ENCODE results near the gene UFM1. TPM values are rescaled to one million over a fixed set of nuclear protein-coding genes. Genes with fewer than 3 reads are reported as not detected.

UFM1 gene
- total and polyA plus RNA-seq, 2 of the 13 experiments (the other 11 are each of a cell fraction or from before 2014, with no cell fraction given): 42.6 to 47.0 TPM

GRCh38 chr13:38382946-38383345 lies 33.3 kb downstream of the UFM1 start:
- Histone ChIP-seq H3K4me3 (replicated peaks in 1 of 3; ENCODE audit: insufficient read depth in 1 of 3, low read depth in 2 of 3, low read length in 3 of 3) (no peak overlapping the region), H3K27me3 (ENCODE audit: control insufficient read depth in 1 of 2, insufficient read depth in 2 of 2, low read length in 2 of 2) (no peaks in the 10 kb centered on the region), H3K9ac (ENCODE audit: insufficient read depth, low read depth, low read length) (no peak overlapping the region), H3K27ac (ENCODE audit: extremely low read length, insufficient read depth, low read length) (no peak overlapping the region), H3K36me3 (replicated peaks in 1 of 2; ENCODE audit: control insufficient read depth in 1 of 2, insufficient read depth in 2 of 2, low read length in 2 of 2) (no peaks in the 10 kb centered on the region), H3K79me2 (ENCODE audit: insufficient read depth, low read length) (no peaks in the 10 kb centered on the region), H2AFZ (ENCODE audit: low read length) (no peak overlapping the region), H3K9me3 (ENCODE audit: low read length) (no peaks in the 10 kb centered on the region), H4K20me1 (ENCODE audit: insufficient read depth, low read length) (no peaks in the 10 kb centered on the region), H3K4me2 (ENCODE audit: low read depth, low read length) (no peak overlapping the region), H3K4me1 (ENCODE audit: insufficient read depth, low read length) (no peaks in the 10 kb centered on the region)
- intact Hi-C loops (cut with micrococcal nuclease; ENCODE audit: unreplicated experiment) (no loop called here), in situ Hi-C loops (cut with HindIII; ENCODE audit: extremely low pct_ligation_motif_present, low pct_unique_long_range_greater_than_20kb) (no loop called here)
- TF ChIP-seq IRX3 (CRISPR knock-in tag; IDR thresholded peaks at IDR 0.05; ENCODE audit: borderline replicate concordance, low read depth) (no peak), PBX2 (CRISPR knock-in tag; IDR thresholded peaks at IDR 0.05) (no peak), ATF5 (CRISPR knock-in tag; IDR thresholded peaks at IDR 0.05; ENCODE audit: low read depth) (no peak), TFAP4 (IDR thresholded peaks at IDR 0.05; ENCODE audit: borderline replicate concordance, low read depth) (no peak)
- ChIA-PET POLR2A (no interaction called here), CTCF (ENCODE audit: low intra/inter-chr PET ratio, low total read pairs) (no interaction called here)
- BruUV-seq (replicated peaks): no TSS peak
- no peak for DNase-seq (ENCODE audit: low spot score)
- 90% methylated on average over 2 of the region's 2 CpGs for whole genome bisulfite sequencing (ENCODE audit: low lambda C conversion rate)
- no peak for FAIRE-seq
- ATAC-seq: no peak

- no peaks in the 10 kb centered on the region for H3K9me3 ChIP-seq (ENCODE audit: low read length)
- BruUV-seq (replicated peaks): no TSS peak
- no peaks in the 10 kb centered on the region for H3K27me3 ChIP-seq (ENCODE audit: control insufficient read depth in 1 of 2, insufficient read depth in 2 of 2, low read length in 2 of 2)
- H3K4me3 ChIP-seq (replicated peaks in 1 of 3; ENCODE audit: insufficient read depth in 1 of 3, low read depth in 2 of 3, low read length in 3 of 3): no peak overlapping the region
- POLR2A ChIA-PET: no interaction called here
- intact Hi-C loops (cut with micrococcal nuclease; ENCODE audit: unreplicated experiment): no loop called here
- in situ Hi-C loops (cut with HindIII; ENCODE audit: extremely low pct_ligation_motif_present, low pct_unique_long_range_greater_than_20kb): no loop called here
- no peaks in the 10 kb centered on the region for H3K36me3 ChIP-seq (replicated peaks in 1 of 2; ENCODE audit: control insufficient read depth in 1 of 2, insufficient read depth in 2 of 2, low read length in 2 of 2)
- no peak for FAIRE-seq
- no peak for ATAC-seq
- DNase-seq (ENCODE audit: low spot score): no peak
- H3K27ac ChIP-seq (ENCODE audit: extremely low read length, insufficient read depth, low read length): no peak overlapping the region
- no peak overlapping the region for H3K4me2 ChIP-seq (ENCODE audit: low read depth, low read length)
- H3K79me2 ChIP-seq (ENCODE audit: insufficient read depth, low read length): no peaks in the 10 kb centered on the region
- H3K9ac ChIP-seq (ENCODE audit: insufficient read depth, low read depth, low read length): no peak overlapping the region
- no peaks in the 10 kb centered on the region for H3K4me1 ChIP-seq (ENCODE audit: insufficient read depth, low read length)
- CTCF ChIA-PET (ENCODE audit: low intra/inter-chr PET ratio, low total read pairs): no interaction called here
- no peak overlapping the region for H2AFZ ChIP-seq (ENCODE audit: low read length)
- no peaks in the 10 kb centered on the region for H4K20me1 ChIP-seq (ENCODE audit: insufficient read depth, low read length)
- WGBS (ENCODE audit: low lambda C conversion rate): under 1% methylated on average over 3 of the region's 3 CpGs
- no peak for TF ChIP-seq NR2F1 (CRISPR knock-in tag; IDR thresholded peaks at IDR 0.05)
- no peak for TF ChIP-seq ZNF574 (CRISPR knock-in tag; IDR thresholded peaks at IDR 0.05)
- no peak for TF ChIP-seq ZNF816 (CRISPR knock-in tag; IDR thresholded peaks at IDR 0.05; ENCODE audit: borderline replicate concordance)
- no peak for TF ChIP-seq ATRX (CRISPR knock-in tag; IDR thresholded peaks at IDR 0.05; ENCODE audit: borderline replicate concordance)
- TF ChIP-seq PTBP1 (IDR thresholded peaks at IDR 0.05; ENCODE audit: low read depth, low read length, poor library complexity, severe bottlenecking): no peak
- no peak for TF ChIP-seq RNF2 (conservative IDR thresholded peaks at IDR 0.05; ENCODE audit: low read depth)
- TF ChIP-seq ATF6 (CRISPR knock-in tag; conservative IDR thresholded peaks at IDR 0.05): no peak
Observed at GRCh38 chr13:38384171-38384570, 34.5 kb downstream of the UFM1 start.

Measured in HepG2 (cell line).